Thyroid gland (tissue), 4 donors: ENCODE measurements around the gene CTSF. TPM values are rescaled to one million over a fixed set of nuclear protein-coding genes. Genes with fewer than 3 reads are reported as not detected.
A peak's percentile ranks its signal among the peaks of the same experiment; 100 is the strongest.

Source experiments
- DNase-seq, 2 donors: peaks; one replicate each; pipeline ENCODE4 v3.0.0-alpha.2; 2019
- H3K27ac ChIP-seq, 3 donors: fragments of 200-600 bp; sonication (generic); 1 replicate in 2 of 3; 2 replicates in 1 of 3; pipeline ENCODE4 v1.5.1; 2016 to 2019; ENCODE audit warnings: mild to moderate bottlenecking in 1 of 3, moderate library complexity in 1 of 3
- H3K27me3 ChIP-seq: fragments of 200-600 bp; sonication (generic); one replicate; pipeline ENCODE4 v1.5.1; 2019
- H3K36me3 ChIP-seq, 2 donors: fragments of 200-600 bp; sonication (generic); one replicate each; pipeline ENCODE4 v1.5.1; 2016 to 2019
- H3K4me1 ChIP-seq, 2 donors: fragments of 200-600 bp; sonication (generic); one replicate each; pipeline ENCODE4 v1.5.1; 2017 to 2019
- H3K4me3 ChIP-seq, 3 donors: fragments of 200-600 bp; sonication (generic); replicated peaks in 1 of 3; 1 replicate in 2 of 3; 2 replicates in 1 of 3; pipeline ENCODE4 v1.5.1; 2016; ENCODE audit warnings: mild to moderate bottlenecking in 1 of 3
- H3K9me3 ChIP-seq: fragments of 200-600 bp; sonication (generic); one replicate; pipeline ENCODE4 v1.5.1; 2017
- POLR2A ChIP-seq, 2 donors: fragments of 450-650 bp; IDR thresholded peaks; one replicate each; pipeline ENCODE4 v1.6.1; 2017; ENCODE audit warnings: antibody characterized with exemption in 2 of 2, mild to moderate bottlenecking in 2 of 2, moderate library complexity in 1 of 2
- WGBS, 2 donors: methylation state at CpG; one replicate each; pipeline ENCODE4 v1.1.5; 2017; 5-methylcytosine and 5-hydroxymethylcytosine counted together
- intact Hi-C: fragments of 100-400 bp; cut with DNase I; formaldehyde crosslinking; loops from one replicate; pipeline ENCODE4 v1.15.1; 2023
- total RNA-seq, 4 donors: library from RNA; depleted of rRNA; stranded (reverse); fragments of >200 nt; gene quantifications; one replicate each; pipeline ENCODE4 v1.2.3, GENCODE V29; 2016
- TF ChIP-seq, protein P1 (sequence below), 6 experiments: fragments of 200-600 bp in 3 of 6; fragments of 450-650 bp in 3 of 6; sonication (generic) in 3 of 6; IDR thresholded peaks; one replicate each; pipeline ENCODE4 v1.5.1; 2016 to 2019; ENCODE audit warnings: antibody characterized with exemption in 6 of 6, mild to moderate bottlenecking in 2 of 6, inconsistent platforms in 1 of 6, moderate library complexity in 1 of 6

CTSF gene
- total RNA-seq, 4 donors from 2014 or later = 30.4 to 79.1 (median 64.6) TPM

DNA sequence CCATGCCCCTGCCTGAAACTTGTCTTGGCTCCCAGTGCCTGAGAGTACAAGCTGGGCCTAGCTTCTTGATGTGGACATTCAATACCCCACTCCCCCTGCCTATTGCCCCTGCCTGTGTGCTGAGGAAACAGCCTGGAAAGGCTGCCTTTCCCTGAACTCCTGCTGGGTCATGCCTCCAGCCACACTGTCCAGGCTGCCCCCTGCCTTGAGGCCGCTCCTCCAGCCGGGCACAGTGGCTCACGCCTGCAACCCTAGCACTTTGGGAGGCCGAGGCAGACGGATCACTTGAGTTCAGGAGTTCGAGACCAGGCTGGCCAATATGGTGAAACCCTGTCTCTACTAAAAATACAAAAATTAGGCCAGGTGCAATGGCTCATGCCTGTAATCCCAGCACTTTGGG lies 34.7 kb upstream of the CTSF start:
- DNase-seq = no peak
- H3K27ac ChIP-seq = no peak overlapping the region
- no peaks in the 10 kb centered on the region for H3K27me3 ChIP-seq
- H3K4me3 ChIP-seq = no peak overlapping the region
- TF ChIP-seq, protein P1, sequence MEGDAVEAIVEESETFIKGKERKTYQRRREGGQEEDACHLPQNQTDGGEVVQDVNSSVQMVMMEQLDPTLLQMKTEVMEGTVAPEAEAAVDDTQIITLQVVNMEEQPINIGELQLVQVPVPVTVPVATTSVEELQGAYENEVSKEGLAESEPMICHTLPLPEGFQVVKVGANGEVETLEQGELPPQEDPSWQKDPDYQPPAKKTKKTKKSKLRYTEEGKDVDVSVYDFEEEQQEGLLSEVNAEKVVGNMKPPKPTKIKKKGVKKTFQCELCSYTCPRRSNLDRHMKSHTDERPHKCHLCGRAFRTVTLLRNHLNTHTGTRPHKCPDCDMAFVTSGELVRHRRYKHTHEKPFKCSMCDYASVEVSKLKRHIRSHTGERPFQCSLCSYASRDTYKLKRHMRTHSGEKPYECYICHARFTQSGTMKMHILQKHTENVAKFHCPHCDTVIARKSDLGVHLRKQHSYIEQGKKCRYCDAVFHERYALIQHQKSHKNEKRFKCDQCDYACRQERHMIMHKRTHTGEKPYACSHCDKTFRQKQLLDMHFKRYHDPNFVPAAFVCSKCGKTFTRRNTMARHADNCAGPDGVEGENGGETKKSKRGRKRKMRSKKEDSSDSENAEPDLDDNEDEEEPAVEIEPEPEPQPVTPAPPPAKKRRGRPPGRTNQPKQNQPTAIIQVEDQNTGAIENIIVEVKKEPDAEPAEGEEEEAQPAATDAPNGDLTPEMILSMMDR (IDR thresholded peaks at IDR 0.05) = no peak
- no peak for TF ChIP-seq POLR2A (IDR thresholded peaks at IDR 0.05)
- peaks cover 9 to 13% of the 10 kb centered on the region in 2 donors for H3K36me3 ChIP-seq
- peaks cover 0 to 7% of the 10 kb centered on the region in 2 donors for H3K4me1 ChIP-seq
- intact Hi-C loops = no loop called here
- WGBS, 2 donors = 100% methylated on average over 6 of the region's 6 CpGs; no CpG with 5 or more reads in 1 of the 2 donors
- no peaks in the 10 kb centered on the region for H3K9me3 ChIP-seq

DNA sequence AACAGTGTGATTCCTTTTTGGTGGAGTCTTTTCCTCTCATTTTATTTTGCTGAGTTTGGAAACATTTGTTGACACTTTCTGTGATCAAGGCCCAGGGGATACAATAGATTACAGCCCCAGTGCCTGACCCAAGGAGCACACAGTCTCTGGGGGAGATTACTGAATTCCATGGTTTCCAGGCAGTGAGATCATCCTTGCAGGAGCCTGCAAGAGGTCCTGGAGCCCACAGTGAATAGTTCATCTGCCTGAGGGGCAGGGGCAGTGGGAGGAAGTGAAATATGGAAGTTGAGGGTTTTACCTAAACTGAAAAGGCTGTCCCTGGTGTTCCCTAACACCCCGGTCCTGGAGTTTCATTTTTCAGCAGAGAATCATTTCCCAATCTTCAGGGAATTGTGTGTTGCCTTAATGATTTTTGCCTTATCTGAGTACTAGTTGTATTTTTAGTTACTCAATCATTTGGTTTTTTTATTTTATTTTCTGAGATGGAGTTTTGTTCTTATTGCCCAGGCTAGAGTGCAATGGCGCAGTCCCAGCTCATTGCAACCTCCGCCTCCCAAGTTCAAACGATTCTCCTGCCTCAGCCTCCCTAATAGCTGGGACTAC lies 32.3 kb upstream of the CTSF start:
- TF ChIP-seq POLR2A (IDR thresholded peaks at IDR 0.05) = no peak
- TF ChIP-seq, protein P1 (IDR thresholded peaks at IDR 0.05) = no peak
- Histone ChIP-seq H3K27ac (no peak overlapping the region), H3K4me1 (peaks cover 0 to 3% of the 10 kb centered on the region in 2 donors), H3K9me3 (no peaks in the 10 kb centered on the region), H3K36me3 (peaks cover 6 to 9% of the 10 kb centered on the region in 2 donors), H3K27me3 (no peaks in the 10 kb centered on the region), H3K4me3 (no peak overlapping the region)
- intact Hi-C loops = no loop called here
- 88 to 91% methylated on average over 4 of the region's 4 CpGs for WGBS, 2 donors
- no peak for DNase-seq

DNA sequence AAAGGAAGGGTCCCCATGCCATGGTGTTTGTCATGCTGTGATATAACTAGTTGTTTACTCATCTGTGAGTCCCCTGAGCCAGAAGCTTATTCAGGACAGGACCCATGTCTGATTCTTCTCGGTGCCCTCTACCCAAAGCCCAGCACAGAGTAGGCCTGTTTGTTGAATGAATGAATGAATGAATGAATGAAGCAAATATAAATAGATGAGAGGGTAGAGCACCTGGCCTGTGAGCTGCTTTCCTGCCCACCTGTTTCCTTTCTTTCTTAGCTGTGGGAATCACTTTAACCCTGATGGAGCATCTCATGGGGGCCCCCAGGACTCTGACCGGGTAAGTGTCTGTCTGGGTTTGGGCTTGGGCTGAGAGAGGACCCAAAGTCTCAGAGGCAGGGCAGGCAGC lies 31.8 kb upstream of the CTSF start:
- H3K4me3 ChIP-seq = no peak overlapping the region
- DNase-seq = no peak
- intact Hi-C loops = no loop called here
- TF ChIP-seq, protein P1 (IDR thresholded peaks at IDR 0.05) = no peak
- 85 to 90% methylated on average over 2 of the region's 2 CpGs for WGBS, 2 donors
- H3K27ac ChIP-seq = no peak overlapping the region
- H3K36me3 ChIP-seq = peaks cover 1 to 4% of the 10 kb centered on the region in 2 donors
- peaks cover 4 to 8% of the 10 kb centered on the region in 2 donors for H3K4me1 ChIP-seq
- no peaks in the 10 kb centered on the region for H3K9me3 ChIP-seq
- no peaks in the 10 kb centered on the region for H3K27me3 ChIP-seq

DNA sequence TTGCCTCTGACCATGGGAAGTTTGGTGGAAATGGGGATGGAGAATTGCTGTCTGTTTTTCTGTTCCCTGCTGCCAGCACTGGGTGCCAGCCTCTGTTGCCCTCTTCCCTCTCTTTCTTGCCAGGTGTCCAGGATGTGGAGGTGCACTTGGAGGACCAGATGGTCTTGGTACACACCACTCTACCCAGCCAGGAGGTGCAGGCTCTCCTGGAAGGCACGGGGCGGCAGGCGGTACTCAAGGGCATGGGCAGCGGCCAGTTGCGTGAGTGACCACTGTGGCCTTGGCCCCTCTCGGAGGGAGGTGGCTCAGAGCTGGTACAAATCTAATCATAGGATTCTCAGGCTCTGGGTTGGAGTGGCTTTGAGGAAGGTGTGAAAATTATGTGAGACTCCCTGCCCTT lies 30.6 kb upstream of the CTSF start:
- intact Hi-C loops = no loop called here
- H3K4me1 ChIP-seq = peaks cover 10 to 20% of the 10 kb centered on the region in 2 donors
- H3K4me3 ChIP-seq = no peak overlapping the region
- peaks cover 0 to 3% of the 10 kb centered on the region in 2 donors for H3K36me3 ChIP-seq
- TF ChIP-seq POLR2A (IDR thresholded peaks at IDR 0.05) = no peak
- TF ChIP-seq, protein P1 (IDR thresholded peaks at IDR 0.05) = no peak
- no peaks in the 10 kb centered on the region for H3K27me3 ChIP-seq
- H3K9me3 ChIP-seq = no peaks in the 10 kb centered on the region
- DNase-seq = no peak
- no peak overlapping the region for H3K27ac ChIP-seq
- WGBS, 2 donors = 80 to 92% methylated on average over 2 to 6 of the region's 6 CpGs

DNA sequence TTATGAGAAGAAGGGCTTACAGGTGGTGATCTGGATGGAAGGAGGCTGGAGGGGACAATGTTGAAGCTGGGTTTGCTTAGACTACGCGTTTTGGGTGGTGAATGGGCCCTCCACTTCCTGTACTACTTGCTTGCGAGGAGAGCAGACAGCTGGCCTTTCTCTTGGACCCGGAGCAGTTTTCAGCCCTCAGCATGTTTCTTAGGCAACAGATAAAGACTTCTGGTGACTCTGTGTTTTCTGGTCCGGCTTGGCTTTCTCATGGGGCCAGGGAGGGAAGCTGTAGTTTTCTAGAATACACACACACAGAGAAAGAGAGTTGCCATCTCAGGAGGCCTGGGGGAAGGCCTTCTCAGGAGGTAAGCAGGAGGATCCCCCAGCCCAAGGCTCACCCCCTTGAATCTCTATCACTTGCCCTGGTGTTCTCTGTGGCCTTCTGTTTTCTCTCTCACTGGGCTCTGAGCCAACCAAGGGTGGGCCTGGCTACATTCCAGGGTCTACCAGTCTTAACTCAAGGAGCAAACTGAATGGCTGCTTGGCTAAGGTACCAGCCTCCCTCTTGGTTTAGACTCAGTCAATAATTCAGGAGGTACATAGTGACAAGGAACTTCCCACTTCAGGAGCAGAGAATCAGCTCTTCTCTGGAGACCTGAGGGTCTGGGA lies 27.0 kb upstream of the CTSF start:
- TF ChIP-seq, protein P1 (IDR thresholded peaks at IDR 0.05) = no peak
- TF ChIP-seq POLR2A (IDR thresholded peaks at IDR 0.05) = no peak
- H3K27me3 ChIP-seq = no peaks in the 10 kb centered on the region
- H3K4me3 ChIP-seq = no peak overlapping the region
- peak; percentile 77 to 79 for DNase-seq
- no peak overlapping the region for H3K27ac ChIP-seq
- H3K4me1 ChIP-seq = peaks cover 25 to 32% of the 10 kb centered on the region in 2 donors
- intact Hi-C loops = no loop called here
- H3K36me3 ChIP-seq = no peaks in the 10 kb centered on the region
- 54 to 59% methylated on average over 5 of the region's 5 CpGs for WGBS, 2 donors
- H3K9me3 ChIP-seq = no peaks in the 10 kb centered on the region
